ENCODE results near the gene NFIA. TPM values are rescaled to one million over a fixed set of nuclear protein-coding genes. Genes with fewer than 3 reads are reported as not detected.

Gene NFIA
- total RNA-seq, 4 donors from 2014 or later = 134 to 183 (median 148) TPM

DNA sequence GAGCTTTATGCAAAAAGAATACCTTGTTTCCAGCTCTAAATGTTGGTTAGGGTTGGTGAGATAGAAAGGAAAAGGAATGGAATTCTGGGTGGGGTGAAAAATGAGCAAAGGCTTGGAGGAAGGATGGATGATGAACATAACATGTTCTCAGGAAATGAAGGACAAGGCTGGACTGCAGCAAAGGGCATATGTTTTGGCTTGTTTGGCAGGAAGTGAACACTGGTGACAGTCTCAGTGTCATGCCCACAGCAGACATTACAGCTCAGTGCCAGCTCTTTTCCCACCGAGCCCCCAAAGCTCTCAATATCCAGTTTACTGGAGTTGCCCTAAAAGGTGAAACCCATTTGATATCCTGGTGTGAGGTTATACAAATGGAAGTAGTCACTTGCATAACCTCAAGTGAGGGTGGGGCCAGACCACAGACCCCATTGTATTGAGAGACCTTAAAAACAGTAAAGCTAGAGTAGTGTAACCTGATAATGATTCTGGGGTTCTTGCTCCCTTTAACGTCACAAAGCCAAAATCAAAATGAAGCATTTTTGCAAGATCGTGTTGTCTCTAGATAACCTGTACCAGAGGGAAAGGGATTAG is 270.6 kb downstream of the NFIA start:
- H3K36me3 ChIP-seq = peaks cover 0 to 48% (median 13%) of the 10 kb centered on the region in 4 donors
- no peak for TF ChIP-seq EP300 (IDR thresholded peaks at IDR 0.05)
- no peak for TF ChIP-seq POLR2A (IDR thresholded peaks at IDR 0.05; ENCODE audit: low read depth)

DNA sequence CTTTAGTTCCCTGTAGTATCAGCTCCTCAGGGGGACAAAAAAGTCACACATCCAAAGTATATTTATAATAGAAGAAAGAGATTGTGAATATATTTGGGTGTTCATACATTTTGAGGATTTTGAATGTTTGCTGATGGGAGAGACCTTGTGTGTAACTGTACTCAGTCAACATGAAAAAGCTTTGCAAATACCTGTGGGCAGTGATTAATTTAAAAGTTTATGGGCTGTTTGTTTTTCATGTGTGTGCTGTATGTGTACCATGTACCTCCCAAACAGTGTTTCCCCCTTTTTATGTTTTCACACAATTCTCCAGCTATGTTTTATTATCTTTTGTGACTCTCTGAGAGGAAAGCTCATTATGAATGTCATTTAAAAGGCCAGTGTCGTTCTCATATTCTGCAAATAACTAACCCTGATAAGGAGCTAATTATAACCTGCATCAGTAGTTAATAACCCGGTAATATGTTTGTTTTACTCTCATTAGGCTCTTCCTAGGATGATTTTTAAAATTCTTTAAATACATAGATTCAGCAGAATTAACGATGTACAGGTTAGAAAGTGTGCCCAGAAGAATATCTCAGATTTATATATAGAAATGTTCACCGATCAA is 271.5 kb downstream of the NFIA start:
- Histone ChIP-seq H3K9me3 (no peaks in the 10 kb centered on the region), H3K36me3 (peaks cover 0 to 45% (median 15%) of the 10 kb centered on the region in 4 donors), H3K4me3 (no peak overlapping the region), H3K27me3 (no peaks in the 10 kb centered on the region), H3K27ac (replicated peaks in 1 of 4) (no peak overlapping the region), H3K4me1 (peaks cover 0 to 20% (median 7%) of the 10 kb centered on the region in 4 donors)
- no peak for DNase-seq (ENCODE audit: extremely low spot score)
- TF ChIP-seq POLR2AphosphoS5 (IDR thresholded peaks at IDR 0.05) (no peak), EP300 (IDR thresholded peaks at IDR 0.05) (no peak), POLR2A (IDR thresholded peaks at IDR 0.05; ENCODE audit: low read depth) (no peak)
- TF ChIP-seq, protein P1, sequence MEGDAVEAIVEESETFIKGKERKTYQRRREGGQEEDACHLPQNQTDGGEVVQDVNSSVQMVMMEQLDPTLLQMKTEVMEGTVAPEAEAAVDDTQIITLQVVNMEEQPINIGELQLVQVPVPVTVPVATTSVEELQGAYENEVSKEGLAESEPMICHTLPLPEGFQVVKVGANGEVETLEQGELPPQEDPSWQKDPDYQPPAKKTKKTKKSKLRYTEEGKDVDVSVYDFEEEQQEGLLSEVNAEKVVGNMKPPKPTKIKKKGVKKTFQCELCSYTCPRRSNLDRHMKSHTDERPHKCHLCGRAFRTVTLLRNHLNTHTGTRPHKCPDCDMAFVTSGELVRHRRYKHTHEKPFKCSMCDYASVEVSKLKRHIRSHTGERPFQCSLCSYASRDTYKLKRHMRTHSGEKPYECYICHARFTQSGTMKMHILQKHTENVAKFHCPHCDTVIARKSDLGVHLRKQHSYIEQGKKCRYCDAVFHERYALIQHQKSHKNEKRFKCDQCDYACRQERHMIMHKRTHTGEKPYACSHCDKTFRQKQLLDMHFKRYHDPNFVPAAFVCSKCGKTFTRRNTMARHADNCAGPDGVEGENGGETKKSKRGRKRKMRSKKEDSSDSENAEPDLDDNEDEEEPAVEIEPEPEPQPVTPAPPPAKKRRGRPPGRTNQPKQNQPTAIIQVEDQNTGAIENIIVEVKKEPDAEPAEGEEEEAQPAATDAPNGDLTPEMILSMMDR (IDR thresholded peaks at IDR 0.05) = no peak
- WGBS = 86% methylated on average over 4 of the region's 4 CpGs
- intact Hi-C loops (cut with DNase I) = no loop called here

More for the DNA sequence above, 270.6 kb downstream of the NFIA start:
- no peak for DNase-seq (ENCODE audit: extremely low spot score)
- intact Hi-C loops (cut with DNase I) = no loop called here
- 86% methylated on average over 3 of the region's 3 CpGs for WGBS
- Histone ChIP-seq H3K4me3 (no peak overlapping the region), H3K9me3 (no peaks in the 10 kb centered on the region), H3K4me1 (peaks cover 0 to 17% (median 5%) of the 10 kb centered on the region in 4 donors), H3K27ac (replicated peaks in 1 of 4) (no peak overlapping the region), H3K27me3 (no peaks in the 10 kb centered on the region)

DNA sequence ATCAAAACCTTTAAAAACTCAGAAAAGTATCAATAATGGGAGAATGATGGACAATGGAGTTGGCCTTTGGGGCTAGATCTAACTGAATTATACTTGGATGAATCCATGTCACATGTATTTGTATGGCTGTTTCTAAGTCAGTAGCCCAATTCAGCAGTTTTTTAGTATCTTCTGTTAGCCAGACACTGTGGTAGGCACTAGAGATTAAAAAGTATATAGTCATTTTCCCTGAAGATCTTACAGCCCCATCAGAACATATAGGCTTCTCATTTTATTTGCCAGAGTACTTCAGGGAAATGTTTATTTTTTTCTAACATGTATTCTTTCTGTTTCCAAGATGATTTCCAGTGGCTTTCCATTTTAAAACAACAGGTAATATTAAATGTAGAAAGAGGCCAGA is 273.7 kb downstream of the NFIA start:
- DNase-seq (ENCODE audit: extremely low spot score) = no peak
- H3K4me3 ChIP-seq = no peak overlapping the region
- no peaks in the 10 kb centered on the region for H3K27me3 ChIP-seq
- H3K9me3 ChIP-seq = no peaks in the 10 kb centered on the region
- H3K36me3 ChIP-seq = peaks cover 0 to 66% (median 29%) of the 10 kb centered on the region in 4 donors
- TF ChIP-seq EP300 (IDR thresholded peaks at IDR 0.05) (no peak), POLR2A (IDR thresholded peaks at IDR 0.05; ENCODE audit: low read depth) (no peak), POLR2AphosphoS5 (IDR thresholded peaks at IDR 0.05) (no peak)
- TF ChIP-seq, protein P1 (IDR thresholded peaks at IDR 0.05) = no peak
- H3K4me1 ChIP-seq = peaks cover 0 to 20% (median 5%) of the 10 kb centered on the region in 4 donors
- no peak overlapping the region for H3K27ac ChIP-seq (replicated peaks in 1 of 4)
- intact Hi-C loops (cut with DNase I) = no loop called here

DNA sequence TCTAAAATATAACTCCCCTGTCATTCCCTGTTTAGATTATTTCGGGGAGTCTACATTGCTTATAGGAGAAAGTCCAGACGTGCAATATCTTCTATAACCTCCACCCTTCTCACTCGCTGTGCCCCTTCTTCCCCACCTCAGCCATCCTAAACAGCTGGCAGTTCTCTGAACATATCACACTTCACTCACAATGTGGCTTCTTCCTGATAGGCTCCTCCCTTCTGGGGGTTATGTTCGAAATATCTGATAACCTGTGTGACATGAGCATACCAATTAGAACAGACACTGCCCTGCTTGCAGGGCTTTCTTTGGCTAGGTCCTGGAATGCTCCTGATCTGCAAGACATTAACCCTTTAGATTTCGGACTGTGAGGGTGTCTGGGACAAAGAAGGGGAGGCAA is 274.6 kb downstream of the NFIA start:
- Histone ChIP-seq H3K36me3 (peaks cover 0 to 74% (median 30%) of the 10 kb centered on the region in 4 donors), H3K27ac (replicated peaks in 1 of 4) (no peak overlapping the region), H3K4me1 (peaks cover 0 to 17% (median 5%) of the 10 kb centered on the region in 4 donors), H3K9me3 (no peaks in the 10 kb centered on the region), H3K27me3 (no peaks in the 10 kb centered on the region), H3K4me3 (no peak overlapping the region)
- TF ChIP-seq, protein P1 (IDR thresholded peaks at IDR 0.05) = no peak
- TF ChIP-seq POLR2AphosphoS5 (IDR thresholded peaks at IDR 0.05) (no peak), POLR2A (IDR thresholded peaks at IDR 0.05; ENCODE audit: low read depth) (no peak), EP300 (IDR thresholded peaks at IDR 0.05) (no peak)
- intact Hi-C loops (cut with DNase I) = no loop called here
- DNase-seq (ENCODE audit: extremely low spot score) = no peak
- 70% methylated on average over 5 of the region's 5 CpGs for WGBS

GRCh38 chr1:61357539-61357938 is 275.2 kb downstream of the NFIA start:
- WGBS = 89% methylated on average over 5 of the region's 5 CpGs
- no peaks in the 10 kb centered on the region for H3K27me3 ChIP-seq
- intact Hi-C loops (cut with DNase I) = no loop called here
- H3K9me3 ChIP-seq = no peaks in the 10 kb centered on the region
- DNase-seq (ENCODE audit: extremely low spot score) = no peak
- H3K4me3 ChIP-seq = no peak overlapping the region
- peaks cover 0 to 76% (median 30%) of the 10 kb centered on the region in 4 donors for H3K36me3 ChIP-seq
- H3K4me1 ChIP-seq = peaks cover 0 to 17% (median 5%) of the 10 kb centered on the region in 4 donors
- no peak for TF ChIP-seq EP300 (IDR thresholded peaks at IDR 0.05)
- TF ChIP-seq, protein P1 (IDR thresholded peaks at IDR 0.05) = no peak
- no peak for TF ChIP-seq POLR2AphosphoS5 (IDR thresholded peaks at IDR 0.05)
- TF ChIP-seq POLR2A (IDR thresholded peaks at IDR 0.05; ENCODE audit: low read depth) = no peak
- no peak overlapping the region for H3K27ac ChIP-seq (replicated peaks in 1 of 4)

All from esophagus muscularis mucosa (tissue), 4 donors.